ENCODE data around the gene DYDC1. TPM values are rescaled to one million over a fixed set of nuclear protein-coding genes. Genes with fewer than 3 reads are reported as not detected.
"Not testable (repeated sequence)": the region's sequence is repeated elsewhere in the genome, so short reads cannot be mapped to it uniquely, and the experiment has no call there.

The DYDC1 gene
- total RNA-seq, 4 donors from 2014 or later, result 1.1 TPM; not detected in 3

DNA sequence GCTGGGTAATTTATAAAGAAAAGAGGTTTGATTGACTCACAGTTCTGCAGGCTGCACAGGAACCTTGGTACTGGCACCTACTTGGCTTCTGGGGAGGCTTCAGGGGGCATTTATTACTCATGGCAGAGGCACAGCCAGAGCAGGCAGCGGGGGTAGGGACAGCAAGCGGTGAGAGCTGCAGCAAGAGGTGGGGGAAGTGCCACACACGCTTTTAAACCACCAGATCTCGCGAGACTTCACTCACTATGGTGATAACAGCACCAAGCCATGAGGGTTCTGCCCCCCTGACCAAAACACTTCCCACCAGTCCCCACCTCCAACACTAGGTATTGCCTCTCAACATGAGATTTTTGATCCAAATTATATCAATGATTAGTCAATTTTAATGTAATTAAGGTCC is 43.0 kb downstream of the DYDC1 start:
- WGBS, 2 donors, result 71 to 91% methylated on average over 5 of the region's 5 CpGs
- Histone ChIP-seq H3K36me3 (no peaks in the 10 kb centered on the region), H3K4me3 (replicated peaks in 1 of 3) (no peak overlapping the region), H3K9me3 (no peaks in the 10 kb centered on the region), H3K27me3 (no peaks in the 10 kb centered on the region), H3K4me1 (no peaks in the 10 kb centered on the region), H3K27ac (no peak overlapping the region)
- DNase-seq, result no peak
- TF ChIP-seq, protein P1, sequence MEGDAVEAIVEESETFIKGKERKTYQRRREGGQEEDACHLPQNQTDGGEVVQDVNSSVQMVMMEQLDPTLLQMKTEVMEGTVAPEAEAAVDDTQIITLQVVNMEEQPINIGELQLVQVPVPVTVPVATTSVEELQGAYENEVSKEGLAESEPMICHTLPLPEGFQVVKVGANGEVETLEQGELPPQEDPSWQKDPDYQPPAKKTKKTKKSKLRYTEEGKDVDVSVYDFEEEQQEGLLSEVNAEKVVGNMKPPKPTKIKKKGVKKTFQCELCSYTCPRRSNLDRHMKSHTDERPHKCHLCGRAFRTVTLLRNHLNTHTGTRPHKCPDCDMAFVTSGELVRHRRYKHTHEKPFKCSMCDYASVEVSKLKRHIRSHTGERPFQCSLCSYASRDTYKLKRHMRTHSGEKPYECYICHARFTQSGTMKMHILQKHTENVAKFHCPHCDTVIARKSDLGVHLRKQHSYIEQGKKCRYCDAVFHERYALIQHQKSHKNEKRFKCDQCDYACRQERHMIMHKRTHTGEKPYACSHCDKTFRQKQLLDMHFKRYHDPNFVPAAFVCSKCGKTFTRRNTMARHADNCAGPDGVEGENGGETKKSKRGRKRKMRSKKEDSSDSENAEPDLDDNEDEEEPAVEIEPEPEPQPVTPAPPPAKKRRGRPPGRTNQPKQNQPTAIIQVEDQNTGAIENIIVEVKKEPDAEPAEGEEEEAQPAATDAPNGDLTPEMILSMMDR (IDR thresholded peaks at IDR 0.05), result no peak
- no peak for TF ChIP-seq POLR2A (IDR thresholded peaks at IDR 0.05)
- intact Hi-C loops (cut with DNase I), result no loop called here

DNA sequence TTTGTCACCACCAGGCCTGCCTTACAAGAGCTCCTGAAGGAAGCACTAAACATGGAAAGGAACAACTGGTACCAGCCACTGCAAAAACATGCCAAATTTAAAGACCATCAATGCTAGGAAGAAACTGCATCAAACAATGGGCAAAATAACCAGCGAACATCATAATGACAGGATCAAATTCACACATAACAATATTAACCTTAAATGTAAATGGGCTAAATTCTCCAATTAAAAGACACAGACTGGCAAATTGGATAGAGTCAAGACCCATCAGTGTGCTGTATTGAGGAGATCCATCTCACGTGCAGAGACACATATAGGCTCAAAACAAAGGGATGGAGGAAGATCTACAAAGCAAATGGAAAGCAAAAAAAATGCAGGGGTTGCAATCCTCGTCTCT is 50.6 kb downstream of the DYDC1 start:
- DNase-seq; H3K4me1 ChIP-seq; H3K27me3 ChIP-seq; H3K27ac ChIP-seq; H3K4me3 ChIP-seq (replicated peaks in 1 of 3); H3K36me3 ChIP-seq; H3K9me3 ChIP-seq; intact Hi-C loops (cut with DNase I): not testable (repeated sequence)
- 80 to 82% methylated on average over 3 of the region's 3 CpGs for WGBS, 2 donors

DNA sequence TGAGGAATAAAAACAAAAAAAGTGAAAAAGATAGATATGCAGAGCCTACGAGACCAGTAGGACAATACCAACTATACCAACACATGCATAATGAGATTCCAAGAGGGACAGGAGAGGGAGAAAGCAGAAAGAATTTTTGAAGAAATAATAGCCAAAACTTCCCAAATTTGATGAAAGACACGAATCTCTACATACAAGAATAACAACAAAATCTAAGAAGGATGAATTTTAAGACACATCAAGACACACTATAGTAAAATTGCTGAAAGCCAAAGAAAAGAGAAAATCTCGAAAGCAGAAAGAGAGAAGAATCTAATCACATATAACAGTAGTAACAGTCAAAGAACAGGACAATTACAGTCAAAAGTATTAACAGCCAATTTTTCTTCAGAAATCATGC is 59.6 kb downstream of the DYDC1 start:
- no peak for DNase-seq
- Histone ChIP-seq H3K9me3 (no peaks in the 10 kb centered on the region), H3K27me3 (no peaks in the 10 kb centered on the region), H3K4me1 (no peaks in the 10 kb centered on the region), H3K4me3 (replicated peaks in 1 of 3) (no peak overlapping the region), H3K27ac (no peak overlapping the region), H3K36me3 (no peaks in the 10 kb centered on the region)
- WGBS, 2 donors, result 85 to 89% methylated on average over 3 of the region's 3 CpGs
- no peak for TF ChIP-seq POLR2A (IDR thresholded peaks at IDR 0.05)
- TF ChIP-seq, protein P1 (IDR thresholded peaks at IDR 0.05), result no peak
- intact Hi-C loops (cut with DNase I), result no loop called here

DNA sequence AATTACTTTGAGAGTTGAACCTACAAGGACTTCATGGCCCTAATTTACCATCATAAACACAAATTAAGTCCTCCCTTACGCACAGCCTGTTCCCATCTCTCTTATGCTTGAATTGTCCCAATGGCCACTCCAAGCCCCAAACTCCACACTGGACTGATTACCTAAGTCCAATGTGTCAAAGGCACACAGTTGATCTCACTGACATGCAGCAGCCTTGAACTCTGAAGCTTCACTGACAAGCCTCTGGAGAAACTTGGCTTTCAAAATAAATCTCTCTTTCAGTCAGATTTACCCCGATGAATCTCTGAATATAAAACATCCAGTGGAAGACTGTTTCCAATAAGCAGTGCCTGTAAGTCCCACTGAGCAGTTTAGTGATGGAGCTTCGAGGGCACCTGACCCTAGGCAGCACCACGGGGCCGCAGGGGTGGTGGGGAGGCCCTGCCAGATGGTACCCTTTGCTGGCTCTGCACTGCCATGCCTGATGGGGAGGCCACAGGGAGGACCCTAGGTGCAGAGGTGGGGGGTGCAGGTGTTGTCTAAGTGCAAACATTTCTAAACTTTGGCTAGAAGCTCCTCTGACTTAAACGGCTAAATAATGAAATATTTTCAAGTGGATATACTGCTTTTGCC is 63.8 kb downstream of the DYDC1 start:
- Histone ChIP-seq H3K4me3 (replicated peaks in 1 of 3) (no peak overlapping the region), H3K36me3 (no peaks in the 10 kb centered on the region), H3K4me1 (no peaks in the 10 kb centered on the region), H3K9me3 (no peaks in the 10 kb centered on the region), H3K27me3 (no peaks in the 10 kb centered on the region), H3K27ac (no peak overlapping the region)
- intact Hi-C loops (cut with DNase I), result no loop called here
- 91% methylated on average over 4 to 6 of the region's 6 CpGs for WGBS, 2 donors
- no peak for DNase-seq
- no peak for TF ChIP-seq POLR2A (IDR thresholded peaks at IDR 0.05)
- TF ChIP-seq, protein P1 (IDR thresholded peaks at IDR 0.05), result no peak

GRCh38 chr10:80290474-80291220 is 65.9 kb downstream of the DYDC1 start:
- intact Hi-C loops (cut with DNase I), result no loop called here
- no peaks in the 10 kb centered on the region for H3K27me3 ChIP-seq
- H3K9me3 ChIP-seq, result no peaks in the 10 kb centered on the region
- no peak for TF ChIP-seq POLR2A (IDR thresholded peaks at IDR 0.05)
- TF ChIP-seq, protein P1 (IDR thresholded peaks at IDR 0.05), result no peak
- H3K4me1 ChIP-seq, result no peaks in the 10 kb centered on the region
- WGBS, 2 donors, result 61 to 70% methylated on average over 4 of the region's 4 CpGs
- H3K36me3 ChIP-seq, result no peaks in the 10 kb centered on the region
- H3K27ac ChIP-seq, result no peak overlapping the region
- no peak overlapping the region for H3K4me3 ChIP-seq (replicated peaks in 1 of 3)
- no peak for DNase-seq

All from thyroid gland (tissue), 4 donors.